ENCODE measurements around the gene CFTR. TPM values are rescaled to one million over a fixed set of nuclear protein-coding genes. Genes with fewer than 3 reads are reported as not detected.
A peak's percentile ranks its signal among the peaks of the same experiment; 100 is the strongest.

Gene CFTR
- total and polyA plus RNA-seq, 2 of the 8 experiments (the other 6 are each of a cell fraction or from before 2014, with no cell fraction given), result 1.2 to 1.6 TPM

DNA sequence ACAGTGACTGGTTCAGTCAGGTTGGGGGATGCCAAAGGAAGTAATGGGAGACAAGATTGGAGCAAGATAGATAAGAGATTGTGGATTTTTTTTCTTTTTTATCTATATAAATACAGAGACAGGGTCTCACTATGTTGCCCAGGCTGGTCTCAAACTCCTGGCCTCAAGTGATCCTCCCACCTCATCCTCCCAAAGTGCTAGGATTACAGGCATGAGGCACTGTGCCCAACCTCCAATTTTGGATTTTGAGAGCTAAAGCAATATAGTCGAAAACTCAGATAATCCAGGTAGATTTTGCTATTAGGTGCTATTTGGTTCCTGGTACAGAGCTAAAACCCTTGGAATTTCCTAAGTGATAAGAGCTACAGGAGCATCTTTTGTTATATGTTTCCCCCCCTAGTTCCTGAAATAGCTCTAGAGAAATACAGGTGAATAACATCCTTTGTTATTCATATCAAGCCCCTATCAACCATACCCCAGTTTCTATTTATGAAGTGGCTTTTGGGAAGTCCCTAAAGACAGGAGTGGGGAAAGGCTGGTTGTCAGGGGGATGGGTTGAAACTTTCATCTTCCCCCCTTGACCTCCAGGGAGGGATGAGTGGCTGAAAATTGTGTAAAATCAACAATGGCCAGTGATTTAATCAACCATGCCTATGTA, 151.2 kb downstream of the CFTR start:
- peak overlapping the region; percentile 2 for H4K5ac ChIP-seq (ENCODE audit: insufficient read length, low read depth, low read length)
- FAIRE-seq (no peak), DNase-seq (ENCODE audit: low read depth in 1 of 2, low spot score in 2 of 2) (no peak)
- H3K56ac ChIP-seq (replicated peaks; ENCODE audit: insufficient read length, low read depth, low read length), result no peak overlapping the region
- peak overlapping the region; percentile 74; the same call in 1 of the 2 replicates for H3K18ac ChIP-seq (ENCODE audit: extremely low read depth, low read length)
- H2BK12ac ChIP-seq (ENCODE audit: low read depth, low read length), result peak overlapping the region; percentile 84
- H3K9ac ChIP-seq (replicated peaks in 1 of 4; ENCODE audit: extremely low read depth in 1 of 4, low read depth in 3 of 4, low read length in 3 of 4), result no peak overlapping the region
- H3K4me1 ChIP-seq (replicated peaks in 1 of 4; ENCODE audit: control insufficient read depth in 3 of 4, insufficient read depth in 4 of 4, low read length in 3 of 4), result peaks cover 0 to 11% (median 5%) of the 10 kb centered on the region in 4 experiments; a peak in 2 of 7 replicates
- H2BK20ac ChIP-seq (ENCODE audit: low read length), result peak overlapping the region; percentile 99; the same call in 1 of the 2 replicates
- no peak overlapping the region for H3K4me2 ChIP-seq (ENCODE audit: insufficient read depth in 1 of 2, low read depth in 2 of 2, low read length in 2 of 2)
- H3K79me2 ChIP-seq (ENCODE audit: control insufficient read depth in 1 of 2, insufficient read depth in 2 of 2, low read length in 2 of 2), result no peaks in the 10 kb centered on the region
- WGBS, 2 experiments (ENCODE audit: extremely low coverage in 1 of 2, insufficient coverage in 1 of 2, insufficient read length in 1 of 2, insufficient replicate concordance in 2 of 2, low coverage in 1 of 2, low lambda C conversion rate in 2 of 2, missing lambda C conversion rate in 1 of 2), result 80% methylated on average over 1 of the region's 1 CpG; no CpG with 5 or more reads in 1 of the 2 experiments
- peak overlapping the region; percentile 96; the same call in 1 of the 2 replicates for H2BK5ac ChIP-seq (ENCODE audit: low read depth, low read length)
- H3K79me1 ChIP-seq (ENCODE audit: low read depth, low read length), result no peaks in the 10 kb centered on the region
- H3K14ac ChIP-seq (ENCODE audit: insufficient read length), result no peak overlapping the region
- H3K27ac ChIP-seq (ENCODE audit: low read depth, low read length), result peak overlapping the region; percentile 38; the same call in 1 of the 2 replicates
- H3K27me3 ChIP-seq (replicated peaks in 1 of 4; ENCODE audit: control insufficient read depth in 3 of 4, extremely low read depth in 1 of 4, insufficient read depth in 3 of 4, low read length in 3 of 4), result peaks cover 0 to 2% (median 0%) of the 10 kb centered on the region in 4 experiments; a peak in 1 of 7 replicates
- POLR2A ChIA-PET (ENCODE audit: partially characterized antibody), result no interaction called here
- no peak overlapping the region; the same call in 1 of the 2 replicates for H2AK5ac ChIP-seq (ENCODE audit: low read depth, low read length)
- no peaks in the 10 kb centered on the region for H3K23me2 ChIP-seq (ENCODE audit: low read depth, low read length)
- peak overlapping the region; percentile 85 for H4K91ac ChIP-seq (replicated peaks; ENCODE audit: insufficient read length, low read length)
- no peak overlapping the region for H3K4me3 ChIP-seq (ENCODE audit: extremely low read depth in 1 of 4, insufficient read depth in 2 of 4, low read depth in 3 of 4, low read length in 4 of 4)
- CTCF ChIA-PET (ENCODE audit: partially characterized antibody), result interaction anchor here (0.6 kb wide), 1 partner anchor 619 kb away, joined by 3 read pairs; no protein-coding TSS in a partner anchor
- H3K4ac ChIP-seq (replicated peaks; ENCODE audit: insufficient read length, low read depth, low read length), result peak overlapping the region; percentile 54
- H2BK15ac ChIP-seq (ENCODE audit: low read length), result 0 out of 2 replicates have a peak overlapping the region, but pooled peaks have one; percentile 66
- peak overlapping the region; percentile 39 for H2BK120ac ChIP-seq (replicated peaks; ENCODE audit: low read depth, low read length)
- no peak overlapping the region for H4K8ac ChIP-seq (ENCODE audit: extremely low read depth, insufficient read depth, low read length)
- no peaks in the 10 kb centered on the region; a peak in 1 of 8 replicates for H3K36me3 ChIP-seq (ENCODE audit: control insufficient read depth in 2 of 4, insufficient read depth in 4 of 4, low read length in 3 of 4)
- no peaks in the 10 kb centered on the region; a peak in 2 of 4 replicates for H3K9me3 ChIP-seq (ENCODE audit: insufficient read depth in 2 of 2, low read depth in 1 of 2, low read length in 1 of 2)
- no peak overlapping the region for H2AFZ ChIP-seq (ENCODE audit: low read length)
- no peaks in the 10 kb centered on the region for H4K20me1 ChIP-seq (replicated peaks in 1 of 2; ENCODE audit: control insufficient read depth in 1 of 2, insufficient read depth in 2 of 2, low read length in 2 of 2)
- H3K23ac ChIP-seq (ENCODE audit: insufficient read length), result no peak overlapping the region
- TF ChIP-seq TAF7 (optimal IDR thresholded peaks at IDR 0.05; ENCODE audit: borderline replicate concordance, low read depth, low read length) (no peak), SP1 (IDR thresholded peaks at IDR 0.05; ENCODE audit: low read depth, low read length) (peak; percentile 70; the same call in 1 of the 2 replicates), SIN3A (conservative IDR thresholded peaks at IDR 0.05 in 1 of 2, IDR thresholded peaks at IDR 0.05 in 1 of 2; ENCODE audit: low read depth in 1 of 2, low read length in 2 of 2) (no peak), EP300 (IDR thresholded peaks at IDR 0.05; ENCODE audit: borderline replicate concordance in 1 of 2, low read depth in 2 of 2, low read length in 2 of 2) (peak in 1 of 2 experiments; percentile 88; a peak in 2 of 3 replicates), SIX5 (IDR thresholded peaks at IDR 0.05; ENCODE audit: low read depth, low read length) (no peak), TCF12 (IDR thresholded peaks at IDR 0.05; ENCODE audit: low read depth, low read length) (no peak), TBP (IDR thresholded peaks at IDR 0.05; ENCODE audit: low read depth, low read length) (no peak), CEBPB (IDR thresholded peaks at IDR 0.05; ENCODE audit: low read depth, low read length) (no peak), BRCA1 (IDR thresholded peaks at IDR 0.05; ENCODE audit: low read depth, low read length) (no peak), SIRT6 (IDR thresholded peaks at IDR 0.05; ENCODE audit: low read length) (no peak)
- TF ChIP-seq, protein P1, sequence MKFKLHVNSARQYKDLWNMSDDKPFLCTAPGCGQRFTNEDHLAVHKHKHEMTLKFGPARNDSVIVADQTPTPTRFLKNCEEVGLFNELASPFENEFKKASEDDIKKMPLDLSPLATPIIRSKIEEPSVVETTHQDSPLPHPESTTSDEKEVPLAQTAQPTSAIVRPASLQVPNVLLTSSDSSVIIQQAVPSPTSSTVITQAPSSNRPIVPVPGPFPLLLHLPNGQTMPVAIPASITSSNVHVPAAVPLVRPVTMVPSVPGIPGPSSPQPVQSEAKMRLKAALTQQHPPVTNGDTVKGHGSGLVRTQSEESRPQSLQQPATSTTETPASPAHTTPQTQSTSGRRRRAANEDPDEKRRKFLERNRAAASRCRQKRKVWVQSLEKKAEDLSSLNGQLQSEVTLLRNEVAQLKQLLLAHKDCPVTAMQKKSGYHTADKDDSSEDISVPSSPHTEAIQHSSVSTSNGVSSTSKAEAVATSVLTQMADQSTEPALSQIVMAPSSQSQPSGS (IDR thresholded peaks at IDR 0.05; ENCODE audit: low read length), result 0 out of 2 replicates have a peak, but pooled peaks have one; percentile 35
